ENCODE results near the gene LAD1. TPM values are rescaled to one million over a fixed set of nuclear protein-coding genes. Genes with fewer than 3 reads are reported as not detected.

The LAD1 gene
- total RNA-seq, 1 experiment from 2014 or later = 30.1 TPM

DNA sequence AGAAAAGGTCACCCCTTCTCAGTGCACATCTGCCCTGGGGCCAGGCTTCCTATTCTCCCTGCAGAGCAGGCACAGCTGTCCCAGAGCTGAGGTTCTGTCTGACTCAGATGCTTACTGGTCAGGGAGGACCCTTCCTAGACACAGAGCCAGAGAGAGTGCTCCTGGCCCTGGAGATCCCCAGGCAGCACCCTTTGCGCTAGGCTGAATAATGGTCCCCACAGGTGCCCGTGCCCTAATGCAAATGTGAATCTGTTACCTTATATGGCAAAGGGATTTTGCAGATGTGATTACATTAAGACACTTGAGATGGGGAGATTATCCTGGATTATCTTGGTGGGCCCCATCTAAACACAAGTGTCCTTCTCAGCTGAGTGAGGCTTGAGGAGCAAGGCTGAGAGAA is 25.0 kb upstream of the LAD1 start:
- H3K4me1 ChIP-seq (ENCODE audit: insufficient read depth, low read length) = no peaks in the 10 kb centered on the region

More for the DNA sequence above, 25.0 kb upstream of the LAD1 start:
- H3K23ac ChIP-seq (ENCODE audit: insufficient read length, low read depth, low read length) = no peak overlapping the region
- H2AFZ ChIP-seq (ENCODE audit: low read length) = no peak overlapping the region
- no CpG with 5 or more reads among the region's 2 CpGs for WGBS (ENCODE audit: extremely low coverage, insufficient read length, low lambda C conversion rate)
- Mint-ChIP-seq H3K4me3 (no peak overlapping the region), H3K9me3 (peaks cover 0 to 5% of the 10 kb centered on the region in 2 experiments; a peak in 2 of 5 replicates), H3K27ac (no peak overlapping the region), H3K4me1 (peaks cover 13 to 23% of the 10 kb centered on the region in 2 experiments), H3K36me3 (ENCODE audit: insufficient read depth in 1 of 3, low read depth in 3 of 3) (no peaks in the 10 kb centered on the region), H3K27me3 (ENCODE audit: low read depth) (peaks cover 2% of the 10 kb centered on the region)
- H3K56ac ChIP-seq (ENCODE audit: insufficient read length, low read depth, low read length) = no peak overlapping the region
- H2BK20ac ChIP-seq (ENCODE audit: low read depth, low read length, poor library complexity, severe bottlenecking) = no peak overlapping the region
- no peak overlapping the region for H3K9ac ChIP-seq (ENCODE audit: extremely low read depth, insufficient read length, low read length)
- H3K9me3 ChIP-seq (ENCODE audit: control insufficient read depth, low read depth, low read length) = no peaks in the 10 kb centered on the region
- H2BK15ac ChIP-seq (ENCODE audit: low read depth, low read length) = no peak overlapping the region
- H2BK12ac ChIP-seq (ENCODE audit: insufficient read length, low read depth, low read length) = no peak overlapping the region
- H4K5ac ChIP-seq (ENCODE audit: insufficient read length, low read depth, low read length) = no peak overlapping the region
- no peaks in the 10 kb centered on the region for H3K79me1 ChIP-seq (ENCODE audit: insufficient read depth, low read depth, low read length, poor library complexity, severe bottlenecking)
- no peaks in the 10 kb centered on the region for H4K20me1 ChIP-seq (ENCODE audit: control insufficient read depth, insufficient read depth, insufficient read length)
- H3K18ac ChIP-seq (ENCODE audit: insufficient read length, low read depth, low read length) = no peak overlapping the region
- TF ChIP-seq, protein P1, sequence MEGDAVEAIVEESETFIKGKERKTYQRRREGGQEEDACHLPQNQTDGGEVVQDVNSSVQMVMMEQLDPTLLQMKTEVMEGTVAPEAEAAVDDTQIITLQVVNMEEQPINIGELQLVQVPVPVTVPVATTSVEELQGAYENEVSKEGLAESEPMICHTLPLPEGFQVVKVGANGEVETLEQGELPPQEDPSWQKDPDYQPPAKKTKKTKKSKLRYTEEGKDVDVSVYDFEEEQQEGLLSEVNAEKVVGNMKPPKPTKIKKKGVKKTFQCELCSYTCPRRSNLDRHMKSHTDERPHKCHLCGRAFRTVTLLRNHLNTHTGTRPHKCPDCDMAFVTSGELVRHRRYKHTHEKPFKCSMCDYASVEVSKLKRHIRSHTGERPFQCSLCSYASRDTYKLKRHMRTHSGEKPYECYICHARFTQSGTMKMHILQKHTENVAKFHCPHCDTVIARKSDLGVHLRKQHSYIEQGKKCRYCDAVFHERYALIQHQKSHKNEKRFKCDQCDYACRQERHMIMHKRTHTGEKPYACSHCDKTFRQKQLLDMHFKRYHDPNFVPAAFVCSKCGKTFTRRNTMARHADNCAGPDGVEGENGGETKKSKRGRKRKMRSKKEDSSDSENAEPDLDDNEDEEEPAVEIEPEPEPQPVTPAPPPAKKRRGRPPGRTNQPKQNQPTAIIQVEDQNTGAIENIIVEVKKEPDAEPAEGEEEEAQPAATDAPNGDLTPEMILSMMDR (conservative IDR thresholded peaks at IDR 0.05) = no peak
- no peak for DNase-seq
- H3K4me2 ChIP-seq (ENCODE audit: insufficient read depth, insufficient read length, low read length) = no peak overlapping the region
- no peaks in the 10 kb centered on the region for H3K79me2 ChIP-seq (ENCODE audit: insufficient read depth, low read length)
- no peak overlapping the region for H3K4ac ChIP-seq (ENCODE audit: low read depth, low read length)
- H3K27ac ChIP-seq (ENCODE audit: insufficient read length, low read depth, low read length) = no peak overlapping the region
- no peak overlapping the region; the same call in 1 of the 2 replicates for H3K14ac ChIP-seq (ENCODE audit: insufficient read depth, low read length)
- no peak overlapping the region for H4K91ac ChIP-seq (ENCODE audit: insufficient read length, low read depth, low read length)
- H3T11ph ChIP-seq (ENCODE audit: low read length) = no peak overlapping the region
- H4K8ac ChIP-seq (replicated peaks; ENCODE audit: insufficient read length, low read depth, low read length) = no peak overlapping the region
- H2AK5ac ChIP-seq (ENCODE audit: insufficient read length, low read length) = no peak overlapping the region
- no peaks in the 10 kb centered on the region for H3K23me2 ChIP-seq (ENCODE audit: insufficient read length, low read depth, low read length, poor library complexity, severe bottlenecking)
- H2BK5ac ChIP-seq (ENCODE audit: insufficient read length, low read length) = no peak overlapping the region
- H2BK120ac ChIP-seq (ENCODE audit: low read depth, low read length, poor library complexity, severe bottlenecking) = no peak overlapping the region
- no peaks in the 10 kb centered on the region for H3K27me3 ChIP-seq (ENCODE audit: insufficient read depth, low read length)
